SHP77 (cell line): ENCODE results near the gene APAF1.
A peak's percentile ranks its signal among the peaks of the same experiment; 100 is the strongest.
"Not testable (repeated sequence)": the region's sequence is repeated elsewhere in the genome, so short reads cannot be mapped to it uniquely, and the experiment has no call there.

Source experiments
- DNase-seq, 2 experiments: peaks; one replicate each; lab custom pipeline; 2025; lab: John Stamatoyannopoulos, UW

The APAF1 gene

DNA sequence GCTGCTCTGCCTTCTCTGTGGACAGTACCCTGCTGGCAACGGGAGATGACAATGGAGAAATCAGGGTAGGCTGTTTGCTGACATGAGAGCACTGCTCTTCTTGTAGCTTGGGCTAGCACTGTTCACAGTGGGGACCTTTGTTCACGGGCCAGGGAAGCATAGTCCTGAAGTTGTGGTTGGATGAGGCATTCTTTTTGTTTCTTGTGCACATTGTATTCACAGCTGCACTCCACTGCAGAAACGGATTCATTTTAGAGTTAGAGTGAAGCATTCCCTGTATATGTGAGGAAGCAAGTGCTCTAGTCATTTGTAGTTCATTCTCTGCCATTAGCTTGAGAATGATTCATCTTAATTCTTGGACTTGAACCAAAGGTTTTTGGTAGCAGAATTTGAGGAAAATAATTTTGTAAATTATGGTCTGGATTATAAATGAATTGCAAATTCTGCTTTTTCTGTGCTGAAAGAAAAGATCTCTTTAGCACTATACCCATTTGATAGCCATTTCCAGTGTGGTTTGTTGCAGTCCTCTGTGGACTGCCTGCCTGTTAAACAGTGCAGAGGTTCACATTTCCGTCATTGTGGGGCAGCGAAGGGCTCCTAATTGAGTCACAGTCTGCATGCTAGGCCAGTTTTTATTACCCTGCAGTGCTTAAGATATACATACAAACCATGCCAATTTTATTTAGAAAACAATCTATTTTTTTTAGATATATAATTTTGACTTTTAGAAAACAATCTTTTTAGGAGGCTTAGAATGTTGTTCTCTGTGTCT lies 80.6 kb downstream of the APAF1 start:
- DNase-seq: peak; percentile 20 to 27

DNA sequence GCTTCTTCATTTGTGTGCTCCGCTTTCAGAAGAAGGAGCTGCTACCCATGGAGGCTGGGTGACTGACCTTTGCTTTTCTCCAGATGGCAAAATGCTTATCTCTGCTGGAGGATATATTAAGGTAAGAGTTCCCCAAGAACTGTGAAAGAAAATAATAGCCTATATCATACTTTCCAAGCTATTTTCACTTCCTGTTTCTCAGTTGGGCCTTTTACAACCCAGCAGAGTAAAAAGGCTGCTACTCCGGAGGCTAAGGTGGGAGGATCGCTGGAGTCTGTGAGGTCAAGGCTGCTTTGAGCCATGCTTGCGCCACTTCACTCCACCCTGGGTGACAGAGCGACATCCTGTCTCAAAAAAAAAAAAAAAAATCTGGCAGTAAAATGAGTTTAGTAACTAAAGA lies 82.1 kb downstream of the APAF1 start:
- DNase-seq: no peak

DNA sequence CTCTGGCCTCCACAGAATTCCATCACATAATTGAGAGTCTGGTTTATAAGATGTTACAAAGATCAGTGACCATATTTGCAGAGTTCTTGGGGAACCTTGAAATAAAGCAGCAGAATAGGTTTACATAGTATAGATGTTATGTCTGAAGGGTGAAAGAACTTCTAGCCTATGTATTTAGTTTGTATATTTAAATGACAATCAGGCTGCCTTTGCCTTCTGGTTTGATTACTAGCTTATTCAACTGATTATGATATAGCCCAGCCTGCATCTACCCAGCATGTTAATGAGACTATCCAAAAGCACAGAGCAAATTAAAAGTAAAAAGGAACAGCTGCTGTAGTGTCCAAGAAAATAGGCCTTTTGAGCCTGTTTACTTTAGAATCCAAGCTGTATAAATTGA lies 85.3 kb downstream of the APAF1 start:
- DNase-seq: no peak

DNA sequence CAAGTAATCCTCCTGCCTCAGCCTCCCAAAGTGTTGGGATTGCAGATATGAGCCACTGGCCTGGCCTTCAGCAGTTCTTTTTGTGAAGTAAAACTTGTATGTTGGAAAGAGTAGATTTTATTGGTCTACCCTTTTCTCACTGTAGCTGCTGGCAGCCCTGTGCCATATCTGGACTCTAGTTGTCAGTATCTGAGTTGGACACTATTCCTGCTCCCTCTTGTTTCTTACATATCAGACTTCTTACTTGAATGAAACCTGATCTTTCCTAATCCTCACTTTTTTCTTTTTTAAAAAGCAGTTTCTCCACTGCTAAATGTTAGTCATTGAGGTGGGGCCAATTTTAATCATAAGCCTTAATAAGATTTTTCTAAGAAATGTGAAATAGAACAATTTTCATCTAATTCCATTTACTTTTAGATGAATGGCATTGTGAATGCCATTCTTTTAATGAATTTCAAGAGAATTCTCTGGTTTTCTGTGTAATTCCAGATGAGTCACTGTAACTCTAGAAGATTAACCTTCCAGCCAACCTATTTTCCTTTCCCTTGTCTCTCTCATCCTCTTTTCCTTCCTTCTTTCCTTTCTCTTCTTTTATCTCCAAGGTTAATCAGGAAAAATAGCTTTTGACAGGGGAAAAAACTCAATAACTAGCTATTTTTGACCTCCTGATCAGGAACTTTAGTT lies 88.7 kb downstream of the APAF1 start:
- no peak for DNase-seq

DNA sequence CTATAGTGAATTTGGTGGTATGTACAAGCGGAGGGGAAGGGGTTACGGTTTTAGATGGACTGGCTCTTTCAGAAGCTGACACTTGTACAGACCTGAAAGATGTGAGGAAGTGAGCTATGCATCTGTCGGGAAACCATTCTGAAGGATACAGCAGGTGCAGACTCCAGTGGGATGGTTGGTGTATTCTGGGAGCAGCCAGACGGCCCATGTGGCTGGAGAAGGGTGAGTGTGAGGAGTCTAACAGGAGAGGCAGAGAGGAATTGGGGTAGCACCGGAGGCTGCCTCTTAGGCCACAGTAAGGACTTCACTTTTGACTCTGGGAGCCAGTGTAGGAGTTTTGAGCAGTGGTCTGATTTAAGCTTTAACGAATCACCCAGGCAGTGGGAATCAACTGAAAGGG lies 90.7 kb downstream of the APAF1 start:
- no peak for DNase-seq

DNA sequence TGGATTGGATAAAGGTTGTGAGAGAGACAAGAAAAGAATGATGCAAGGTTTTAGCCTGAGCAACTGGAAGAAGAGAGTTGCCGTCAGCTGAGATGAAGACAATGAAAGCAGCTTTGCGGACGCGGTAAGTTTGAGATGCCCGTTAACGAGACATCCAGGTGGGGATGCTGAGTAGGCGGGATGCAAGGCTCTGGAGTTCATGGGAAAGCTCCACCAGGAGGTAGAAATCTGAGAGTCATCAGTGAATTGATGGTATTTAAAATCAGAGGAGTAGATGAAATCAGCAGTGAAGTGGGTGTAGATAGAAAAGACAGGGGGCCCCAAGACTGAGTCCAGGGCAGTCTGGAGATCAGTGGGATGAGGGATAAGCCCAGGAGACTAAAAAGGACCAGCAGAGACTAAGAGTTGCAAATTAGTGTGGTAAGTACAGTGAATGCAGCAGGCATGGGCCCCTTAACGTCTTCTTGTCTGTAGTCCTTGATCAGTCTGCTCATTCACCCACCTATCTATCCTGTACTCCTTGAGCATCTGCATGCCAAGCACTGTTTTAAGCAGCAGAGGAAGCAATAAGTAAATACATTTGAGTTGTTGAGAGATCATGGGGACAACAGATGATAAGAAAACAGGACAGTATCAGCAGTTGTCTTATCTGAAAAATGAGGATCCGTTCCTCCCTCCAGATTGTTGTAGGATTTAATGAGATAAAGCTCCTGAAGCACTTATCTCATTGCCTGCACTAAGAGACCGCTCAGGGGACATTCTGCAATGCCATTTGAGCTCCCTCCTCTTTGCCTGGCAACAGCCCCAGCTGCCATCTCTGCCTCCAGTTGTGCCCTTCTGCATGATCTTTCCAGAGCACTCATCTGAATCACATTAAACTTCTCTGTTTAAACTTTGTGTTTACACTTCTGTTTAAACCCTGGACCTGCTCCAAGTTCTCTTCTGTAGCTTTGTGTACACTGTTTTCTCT lies 91.5 kb downstream of the APAF1 start:
- DNase-seq: peak; percentile 55 to 67

DNA sequence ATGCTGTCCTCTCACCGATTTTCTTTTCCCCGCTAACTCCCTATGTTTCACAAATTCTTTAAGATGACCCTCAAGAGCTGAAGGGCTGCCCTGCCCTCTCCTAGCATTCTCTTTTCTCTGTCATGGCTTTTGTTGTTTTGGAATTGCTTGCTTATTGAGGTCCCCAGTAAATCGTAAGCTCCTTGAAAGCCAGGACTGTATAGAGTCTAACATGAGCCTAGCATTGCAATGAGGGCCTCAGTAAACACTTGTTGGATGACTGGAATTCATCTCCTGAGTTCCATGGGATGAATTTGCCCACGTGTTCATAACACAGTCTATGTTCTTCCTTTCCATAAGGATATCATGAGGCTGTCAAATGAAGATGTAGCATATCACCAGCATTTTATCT lies 92.2 kb downstream of the APAF1 start:
- DNase-seq: peak in 1 of 2 experiments; percentile 55

DNA sequence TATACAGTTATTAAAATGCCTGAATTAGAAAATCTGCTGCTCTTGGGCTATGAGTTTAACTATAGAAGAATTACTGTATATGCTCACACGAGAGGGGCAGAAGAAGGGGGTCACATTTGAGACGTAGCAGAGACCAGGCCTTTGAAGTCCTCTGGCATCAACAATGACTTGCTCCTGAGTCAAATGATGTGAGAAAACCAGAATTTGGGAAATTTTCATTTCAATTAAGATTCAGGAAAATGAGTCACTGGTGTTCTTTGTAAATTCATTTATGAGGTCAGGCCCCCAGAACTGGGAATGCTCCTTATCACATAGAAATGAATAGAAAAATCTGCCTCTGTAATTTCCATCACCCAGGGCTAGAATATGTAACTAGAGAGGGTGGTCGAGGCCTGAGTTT lies 92.9 kb downstream of the APAF1 start:
- no peak for DNase-seq

DNA sequence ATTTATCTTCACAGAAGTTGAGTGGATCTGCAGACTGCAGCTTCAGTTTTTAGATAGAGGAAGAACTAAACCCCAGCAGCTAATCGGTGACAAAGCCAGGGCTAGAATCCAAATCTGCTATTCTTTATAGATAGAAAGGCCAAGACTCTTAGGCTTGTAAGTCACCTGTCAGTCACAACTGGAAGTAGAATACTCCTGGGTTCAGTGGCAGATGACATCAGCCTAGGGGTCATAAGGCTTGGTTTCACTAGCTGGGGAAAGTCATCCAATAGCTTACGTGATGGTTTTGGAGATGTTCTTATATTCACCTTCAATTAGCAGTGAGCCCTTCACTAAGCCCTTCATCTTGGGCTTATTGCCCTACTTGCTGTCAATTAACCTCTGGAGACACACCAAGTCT lies 93.4 kb downstream of the APAF1 start:
- no peak for DNase-seq

DNA sequence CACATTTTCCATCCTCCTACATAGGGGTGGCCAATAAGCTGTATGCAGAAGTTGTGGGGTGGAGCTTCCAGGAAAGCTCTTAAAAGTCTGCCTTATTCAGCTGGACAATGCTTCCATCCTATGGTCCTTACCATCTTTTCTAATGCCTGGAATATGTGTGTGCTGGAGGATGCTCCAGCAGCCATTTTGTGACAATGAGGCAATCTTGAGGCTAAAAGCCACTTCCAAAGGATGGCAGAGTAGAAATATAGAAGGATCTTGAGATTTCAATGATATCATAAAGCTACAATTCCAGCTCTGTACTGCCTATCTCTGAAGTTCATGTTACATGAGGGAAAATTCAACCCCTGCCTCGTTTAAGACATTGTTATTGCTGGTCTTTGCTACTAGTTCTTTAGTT lies 95.7 kb downstream of the APAF1 start:
- DNase-seq: no peak

DNA sequence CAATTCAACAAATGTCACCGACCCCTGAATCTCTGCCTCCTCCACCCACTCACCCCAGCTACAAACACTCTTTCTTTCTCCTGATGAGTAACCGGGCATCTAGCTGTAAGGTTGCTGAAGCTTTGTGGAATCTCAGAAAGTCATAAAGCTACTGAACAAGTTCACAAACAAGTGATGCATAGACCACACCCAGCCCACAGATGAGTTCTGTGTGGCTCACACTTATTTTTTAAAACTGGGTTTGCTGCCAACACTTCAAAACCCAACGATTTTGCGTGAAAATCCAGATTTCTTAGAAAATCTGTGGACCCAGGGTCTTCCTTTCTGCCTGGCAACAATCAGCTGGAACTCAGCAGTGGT lies 96.1 kb downstream of the APAF1 start:
- no peak for DNase-seq

DNA sequence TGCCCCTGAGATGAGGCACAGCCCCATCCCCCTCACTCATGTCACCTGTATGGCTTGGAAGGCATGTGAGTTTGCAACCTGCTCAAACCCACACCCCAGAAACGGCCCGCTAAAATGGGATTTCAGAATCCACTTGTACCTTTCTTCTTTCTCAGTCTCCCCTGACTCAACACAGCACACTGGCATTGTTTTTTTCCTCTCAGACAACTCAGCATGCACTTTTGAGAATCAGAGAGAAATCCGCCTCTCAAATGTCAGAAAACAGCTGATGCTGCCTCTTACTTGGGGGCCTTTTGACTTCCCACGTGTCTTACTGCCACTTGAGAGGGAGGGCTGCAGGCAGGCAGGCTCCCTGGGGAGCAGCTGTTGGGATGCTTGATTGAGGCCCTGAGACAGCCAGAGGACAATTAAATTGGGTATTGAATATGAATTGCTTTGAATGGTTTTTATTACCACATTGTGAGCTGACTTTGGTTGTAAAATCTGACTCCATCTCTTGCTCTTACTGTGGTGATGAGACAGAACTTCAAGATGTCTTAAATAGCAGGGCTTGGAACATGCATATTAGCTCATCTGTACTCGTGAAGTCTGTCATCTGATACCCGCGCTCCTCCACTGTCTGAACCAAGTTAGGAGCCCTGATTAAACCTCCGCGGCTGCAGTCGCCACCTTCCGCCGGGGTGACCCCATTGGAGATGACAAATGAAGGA lies 96.6 kb downstream of the APAF1 start:
- DNase-seq: no peak

DNA sequence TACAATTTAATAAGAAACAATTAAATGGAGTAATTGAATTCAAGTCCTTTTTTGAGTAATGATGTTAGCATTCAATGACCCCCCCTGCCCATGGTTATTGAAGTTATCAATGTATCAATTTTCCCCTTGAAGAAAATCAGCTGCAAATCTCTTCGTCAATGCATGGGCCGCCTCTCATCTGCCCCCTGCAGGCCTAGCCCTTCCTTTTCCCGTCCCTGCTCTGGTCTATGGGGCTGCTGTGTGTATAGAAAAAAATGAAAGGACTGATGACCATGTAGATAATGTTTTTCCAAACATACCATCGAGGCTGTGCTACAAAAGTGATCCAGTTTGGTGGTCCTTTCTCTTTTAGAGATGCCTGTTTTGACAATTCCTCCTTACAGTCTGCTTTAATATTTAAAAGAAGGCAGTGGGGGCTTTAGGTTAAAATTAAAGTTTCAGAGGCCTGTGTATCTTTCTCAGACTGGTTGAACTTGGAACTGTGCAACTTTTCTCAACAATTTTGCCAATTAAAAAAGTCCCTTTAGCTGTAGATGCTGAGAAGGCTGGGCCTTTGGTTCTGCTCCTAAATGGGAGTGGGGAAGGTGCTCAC lies 98.4 kb downstream of the APAF1 start:
- peak; percentile 2 to 6 for DNase-seq

DNA sequence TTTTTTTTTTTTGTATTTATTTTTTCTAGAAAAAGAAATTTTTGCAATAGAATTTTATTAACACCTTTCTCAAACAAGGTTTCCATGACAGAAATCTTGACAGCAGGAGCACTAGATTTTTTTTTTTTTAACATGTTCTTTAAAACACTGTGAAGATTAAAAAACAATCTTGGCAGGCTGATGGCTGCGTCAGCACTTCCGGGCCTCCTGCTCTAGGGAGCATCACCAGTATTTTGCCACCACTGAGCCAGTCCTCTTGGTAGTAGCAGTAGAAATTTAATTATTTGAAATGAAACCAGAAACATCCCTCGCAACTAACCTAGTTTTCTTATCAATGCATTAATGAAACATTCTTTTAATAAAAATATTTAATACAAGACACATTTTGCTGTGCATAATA lies 99.6 kb downstream of the APAF1 start:
- no peak for DNase-seq

DNA sequence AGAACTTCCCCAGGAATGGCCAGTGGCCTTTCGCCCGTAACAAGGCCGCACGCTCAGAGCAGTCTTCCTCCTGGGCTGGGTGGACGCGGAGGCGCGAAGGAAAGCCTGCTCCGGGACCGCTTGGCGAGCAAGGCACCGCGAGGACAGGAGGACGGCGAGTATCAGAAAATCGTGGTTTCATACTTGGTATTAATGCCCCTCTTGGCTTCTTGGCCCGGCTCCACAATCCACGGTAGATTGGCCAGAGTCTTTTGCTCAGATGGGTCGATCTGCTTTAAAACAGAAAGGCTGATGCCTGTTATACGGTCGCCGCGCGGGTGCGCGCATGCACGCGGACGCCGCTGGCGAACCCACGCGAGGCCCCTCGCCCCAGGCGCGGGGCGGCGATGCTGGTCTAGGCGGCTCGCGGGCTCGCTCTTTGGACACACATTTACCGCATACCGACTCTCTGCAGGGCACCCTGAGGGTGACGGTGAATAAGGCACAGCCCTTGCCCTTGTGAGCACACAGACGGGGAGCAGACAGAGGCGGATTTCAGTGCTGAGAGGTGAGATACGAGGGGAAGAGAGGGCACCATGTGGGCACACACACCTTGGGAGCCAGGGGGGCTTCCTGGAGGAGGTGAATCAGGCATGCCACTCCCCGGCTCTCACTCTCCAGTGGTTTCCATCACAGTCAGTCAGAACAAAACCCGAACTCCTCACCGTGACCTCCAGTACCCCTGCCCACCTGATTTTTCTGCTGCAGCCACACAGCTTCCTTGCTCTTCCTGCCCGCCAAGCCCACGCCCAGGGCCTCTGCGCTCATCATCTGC lies 100.7 kb downstream of the APAF1 start:
- DNase-seq: no peak

DNA sequence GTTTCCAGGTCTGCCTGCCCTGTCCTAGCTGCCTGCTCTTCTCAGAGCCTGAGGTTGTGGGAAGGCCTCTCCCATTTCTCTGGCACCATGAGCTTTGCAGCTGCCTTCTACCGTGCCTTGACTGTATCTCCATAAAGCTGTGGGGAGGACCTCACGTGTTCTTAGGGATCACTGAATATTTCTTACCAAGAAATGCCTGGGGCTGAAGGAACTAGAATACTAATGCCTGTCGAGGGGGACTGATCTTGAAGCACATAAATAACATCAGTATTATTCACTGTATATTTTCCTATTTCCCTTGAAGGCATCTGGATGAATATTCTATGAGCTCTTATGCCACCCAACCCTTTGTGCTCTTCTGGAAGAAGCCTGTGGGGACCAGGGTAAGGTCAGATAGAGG lies 103.4 kb downstream of the APAF1 start:
- DNase-seq: no peak

DNA sequence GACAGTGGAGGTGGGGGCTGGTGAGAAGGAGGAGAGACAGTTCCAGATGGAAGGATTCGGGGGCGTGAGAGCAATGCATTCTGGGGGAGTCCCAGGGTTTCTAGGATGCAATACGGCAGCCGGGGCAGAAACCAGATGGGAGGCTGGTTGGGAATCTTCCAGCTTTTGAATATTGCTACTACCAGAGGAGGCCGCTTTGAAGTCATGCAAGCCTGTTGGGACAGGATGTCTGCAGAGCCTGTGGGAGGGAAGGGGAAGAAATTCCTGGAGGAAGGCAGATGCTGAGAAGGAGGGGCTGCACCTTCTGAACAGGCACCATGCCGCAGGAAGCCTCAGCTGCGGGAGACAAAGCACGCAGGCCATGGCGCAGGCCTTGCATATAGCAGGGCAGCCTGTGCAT lies 105.4 kb downstream of the APAF1 start:
- no peak for DNase-seq

DNA sequence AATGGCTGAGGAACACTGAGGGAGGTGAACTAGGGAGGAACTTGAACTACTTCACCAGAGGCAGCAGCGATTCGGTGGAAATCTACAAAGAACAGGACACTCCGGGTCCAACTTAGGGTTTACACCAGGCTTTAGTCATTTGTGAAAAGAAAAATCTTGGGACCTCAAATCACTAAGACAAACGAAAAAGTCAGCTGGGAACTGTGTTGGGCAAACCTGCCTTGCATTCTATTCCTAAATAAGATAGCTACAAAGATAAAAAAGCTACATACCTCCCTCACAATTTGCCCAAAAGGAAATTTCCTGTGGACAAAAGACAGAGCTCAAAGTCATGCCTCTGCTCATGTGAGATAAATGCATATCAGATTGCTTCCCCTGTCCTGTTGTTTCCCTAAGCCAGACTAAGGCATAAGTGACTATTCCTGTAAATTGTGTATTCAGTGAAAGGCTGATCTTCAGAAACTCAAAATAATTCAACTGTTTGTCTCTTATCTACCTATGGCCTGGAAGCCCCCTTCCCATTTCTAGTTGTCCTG lies 106.6 kb downstream of the APAF1 start:
- DNase-seq: no peak

DNA sequence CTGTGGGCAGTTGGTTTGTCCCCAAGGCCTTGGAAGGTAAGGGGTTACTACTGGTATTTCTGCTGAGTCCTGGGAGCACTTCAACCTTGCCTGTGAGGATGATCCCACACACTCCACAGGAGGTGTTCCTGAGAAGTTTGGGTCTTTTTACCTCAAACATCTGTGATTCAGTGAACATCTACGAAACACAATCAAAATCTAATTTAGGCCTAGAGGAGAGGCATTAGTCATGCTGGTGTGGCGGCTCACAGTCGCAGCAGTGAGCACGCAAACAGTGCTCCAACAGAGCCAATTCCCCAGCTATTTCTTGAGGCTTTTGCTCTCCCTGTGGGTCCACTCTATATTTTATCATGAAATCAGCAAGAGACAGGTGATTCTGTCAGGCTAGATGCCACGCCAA lies 107.6 kb downstream of the APAF1 start:
- no peak for DNase-seq

DNA sequence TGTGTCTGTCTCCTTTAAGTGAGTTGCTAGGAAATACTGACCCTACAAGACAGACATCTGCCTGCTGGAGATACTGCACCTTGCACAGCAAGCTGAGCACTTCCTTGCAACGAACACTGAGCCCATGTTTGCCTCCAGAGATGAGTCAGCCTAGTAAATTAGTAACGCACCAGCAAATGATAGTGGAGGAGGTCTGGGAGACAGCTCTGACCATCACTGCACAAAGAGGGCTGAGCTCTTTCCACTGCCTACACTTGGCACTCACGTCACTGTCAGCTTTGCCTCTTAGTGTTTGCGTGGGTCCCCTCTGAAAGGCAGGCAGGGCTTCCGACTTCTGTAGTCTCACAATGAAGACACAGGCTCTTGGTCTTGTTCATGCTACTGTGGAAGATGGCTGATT lies 109.0 kb downstream of the APAF1 start:
- no peak for DNase-seq

DNA sequence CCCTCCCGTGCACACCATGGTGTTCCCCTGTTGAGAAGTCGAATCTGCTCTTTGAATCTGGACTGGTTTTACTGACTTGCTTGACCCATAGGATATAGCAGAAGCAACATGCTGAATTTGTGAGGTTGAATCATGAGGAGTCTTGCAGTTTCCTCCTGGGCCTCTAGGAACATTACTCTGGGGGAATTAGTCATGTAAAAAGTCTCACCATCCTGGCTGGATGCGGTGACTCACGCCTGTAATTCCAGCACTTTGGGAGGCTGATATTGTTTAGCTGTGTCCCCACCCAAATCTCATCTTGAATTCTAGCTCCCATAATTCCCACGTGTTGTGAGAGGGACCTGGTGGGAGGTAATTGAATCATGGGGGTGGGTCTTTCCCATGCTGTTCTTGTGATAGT lies 110.8 kb downstream of the APAF1 start:
- DNase-seq: not testable (repeated sequence)
